GM21529 (cell line): ENCODE measurements around the gene HOXD3.

Source experiments
- ATAC-seq: cut with Tn5 transposase; IDR thresholded peaks from one replicate; pipeline ENCODE4 v1.9.1; 2021; ENCODE audit not compliant: unreplicated experiment

HOXD3 gene

GRCh38 chr2:176161825-176162626, 4.9 kb downstream of the HOXD3 start:
- ATAC-seq = no peak

GRCh38 chr2:176162911-176163671, 6.0 kb downstream of the HOXD3 start:
- no peak for ATAC-seq

DNA sequence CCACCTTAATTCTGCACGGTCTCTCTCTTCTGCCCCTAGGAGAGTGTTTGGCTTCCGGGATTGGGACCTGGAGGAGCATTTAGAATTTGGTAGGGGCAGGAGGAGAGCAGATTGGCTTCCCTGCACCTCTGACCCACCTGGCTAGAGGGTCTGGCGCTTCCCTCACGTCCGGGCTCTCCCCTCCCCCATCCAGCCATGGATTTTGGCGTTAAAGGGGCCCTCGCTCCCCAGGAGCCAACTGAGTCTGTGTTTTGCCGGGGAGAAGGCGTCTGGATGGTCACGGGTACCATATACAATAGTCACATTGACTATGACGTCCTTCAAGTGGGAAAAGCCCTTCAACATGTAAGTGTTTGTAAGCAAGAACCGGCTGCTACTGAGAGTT, 6.6 kb downstream of the HOXD3 start:
- ATAC-seq = no peak

GRCh38 chr2:176164201-176164600, 7.1 kb downstream of the HOXD3 start:
- ATAC-seq = no peak

GRCh38 chr2:176164611-176165369, 7.7 kb downstream of the HOXD3 start:
- no peak for ATAC-seq

DNA sequence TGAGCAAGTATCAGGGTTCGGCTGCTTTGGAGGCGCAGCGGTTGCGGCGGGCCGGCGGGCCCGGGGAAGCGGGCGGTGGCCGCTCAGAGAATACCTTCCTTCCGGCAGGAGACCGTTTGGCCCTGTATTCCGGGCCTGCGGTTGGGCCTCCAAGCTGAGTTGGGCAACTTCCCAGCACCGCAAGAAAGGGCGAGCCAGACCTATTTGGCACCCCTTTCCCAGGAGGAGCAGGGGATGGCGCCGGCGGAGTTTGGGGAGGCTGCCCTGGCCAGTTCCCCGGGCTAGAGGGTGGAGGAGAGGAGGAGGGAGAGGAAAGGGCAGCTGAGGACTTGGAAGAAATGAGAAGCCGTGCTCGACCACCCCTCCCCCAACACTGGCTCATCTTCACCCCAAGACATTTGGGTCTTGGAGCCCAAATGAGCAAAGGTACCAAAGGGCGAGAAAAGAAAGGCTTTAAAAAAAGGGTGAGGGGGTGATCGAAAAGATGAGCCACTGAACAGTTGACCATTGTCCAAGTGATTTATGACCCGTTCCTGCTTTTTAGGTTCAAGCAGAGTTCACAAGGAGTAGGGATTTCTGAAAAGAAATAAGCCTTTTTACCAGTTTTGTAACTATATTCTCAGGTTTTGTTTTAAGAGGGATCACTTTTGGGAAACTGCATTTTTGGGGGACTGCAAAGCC, 8.4 kb downstream of the HOXD3 start:
- ATAC-seq = no peak

DNA sequence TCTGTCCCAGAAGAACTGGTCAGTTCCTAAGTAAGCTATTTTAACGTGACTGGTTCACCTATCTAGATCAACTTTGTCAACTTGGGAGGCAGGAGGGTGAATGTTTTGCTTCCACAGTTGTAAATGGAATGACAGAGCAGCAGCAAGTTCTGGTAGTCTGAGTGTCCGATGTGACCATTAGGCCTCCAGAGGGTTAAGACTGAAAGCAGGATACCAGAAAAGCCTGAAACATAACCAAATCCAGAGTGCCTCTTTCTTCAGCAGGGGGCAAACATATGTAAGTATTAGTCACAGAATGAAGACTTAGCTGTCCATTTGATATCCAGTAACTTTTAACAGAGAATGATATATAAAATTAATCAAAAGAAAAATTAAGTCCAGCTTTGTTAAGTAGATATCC, 9.2 kb downstream of the HOXD3 start:
- no peak for ATAC-seq

DNA sequence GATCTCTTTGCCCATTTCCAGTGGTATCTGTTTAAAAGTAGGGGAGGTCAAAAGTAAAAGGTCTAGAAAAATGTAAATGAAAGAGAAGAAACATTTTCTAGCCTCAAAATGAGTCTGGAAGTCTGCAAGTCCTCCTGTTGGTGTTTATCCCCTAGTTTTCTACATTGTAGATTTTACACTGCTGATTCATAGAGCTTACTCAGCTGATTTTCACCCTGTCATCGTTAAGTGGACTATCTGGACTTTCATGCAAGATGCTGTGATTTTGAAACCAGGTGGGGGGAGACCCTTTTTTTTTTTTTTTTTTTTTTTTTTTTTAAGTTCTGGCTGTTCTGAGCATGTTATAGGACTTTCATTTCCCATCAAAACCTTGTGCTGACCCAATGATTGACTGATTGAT, 10.3 kb downstream of the HOXD3 start:
- no peak for ATAC-seq

- no peak for ATAC-seq
These were observed 12.1 kb downstream of the HOXD3 start for GRCh38 chr2:176169181-176169580.

DNA sequence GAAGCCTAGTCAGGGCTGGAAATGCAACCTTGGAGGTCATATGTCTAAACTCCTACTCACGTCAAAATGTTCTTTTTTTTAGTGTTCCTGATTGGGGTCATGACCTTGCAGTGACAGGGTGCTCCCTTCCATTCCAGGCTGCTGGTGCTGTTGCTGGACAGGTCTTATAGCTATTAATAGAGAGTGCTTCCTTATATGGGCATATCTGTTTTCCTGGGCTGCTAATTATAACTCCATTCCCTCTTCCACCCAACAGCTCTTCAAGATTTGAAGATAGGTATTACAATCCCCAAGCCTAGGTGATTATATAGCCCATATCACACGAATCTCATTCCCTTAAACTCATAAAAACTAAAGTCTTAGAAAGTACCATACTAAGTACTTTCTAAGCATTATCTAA, 12.6 kb downstream of the HOXD3 start:
- no peak for ATAC-seq

DNA sequence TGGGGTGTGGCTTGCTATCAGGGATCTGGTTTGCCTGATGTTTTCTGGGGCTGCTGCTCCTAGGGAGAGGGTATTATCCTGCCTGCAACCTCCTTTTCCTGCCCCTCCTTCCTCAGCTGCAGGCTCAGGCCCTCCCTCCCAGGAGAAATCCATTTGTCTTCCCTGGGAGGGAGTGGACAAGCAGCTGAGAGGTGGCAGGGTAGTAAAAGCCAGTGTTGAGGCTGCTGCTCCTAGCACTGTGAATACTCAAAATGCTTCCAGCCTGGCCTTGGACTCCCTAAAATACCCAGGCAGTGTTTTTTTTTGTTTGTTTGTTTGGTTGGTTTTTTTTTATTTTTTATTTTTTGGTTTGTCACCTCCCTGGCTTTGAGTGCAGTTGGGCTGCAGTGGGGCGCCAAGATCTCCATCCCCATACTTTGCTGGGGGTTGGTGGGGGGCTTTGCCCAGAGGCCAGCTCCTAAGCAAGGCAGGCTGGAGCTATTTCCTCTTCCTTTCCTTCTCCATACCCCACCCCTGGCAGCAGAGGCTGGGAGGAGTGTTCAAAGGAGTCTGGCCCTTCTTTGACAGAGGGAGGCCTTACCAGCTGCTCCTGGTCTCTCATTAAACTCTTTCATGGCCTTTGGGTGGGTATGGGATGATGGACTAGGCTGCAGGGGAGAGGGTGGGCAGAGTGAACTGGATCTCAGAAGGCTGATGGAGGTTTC, 13.6 kb downstream of the HOXD3 start:
- no peak for ATAC-seq

GRCh38 chr2:176171351-176172006, 14.4 kb downstream of the HOXD3 start:
- ATAC-seq = no peak

- no peak for ATAC-seq
These were observed 15.1 kb downstream of the HOXD3 start for GRCh38 chr2:176172007-176172894.

DNA sequence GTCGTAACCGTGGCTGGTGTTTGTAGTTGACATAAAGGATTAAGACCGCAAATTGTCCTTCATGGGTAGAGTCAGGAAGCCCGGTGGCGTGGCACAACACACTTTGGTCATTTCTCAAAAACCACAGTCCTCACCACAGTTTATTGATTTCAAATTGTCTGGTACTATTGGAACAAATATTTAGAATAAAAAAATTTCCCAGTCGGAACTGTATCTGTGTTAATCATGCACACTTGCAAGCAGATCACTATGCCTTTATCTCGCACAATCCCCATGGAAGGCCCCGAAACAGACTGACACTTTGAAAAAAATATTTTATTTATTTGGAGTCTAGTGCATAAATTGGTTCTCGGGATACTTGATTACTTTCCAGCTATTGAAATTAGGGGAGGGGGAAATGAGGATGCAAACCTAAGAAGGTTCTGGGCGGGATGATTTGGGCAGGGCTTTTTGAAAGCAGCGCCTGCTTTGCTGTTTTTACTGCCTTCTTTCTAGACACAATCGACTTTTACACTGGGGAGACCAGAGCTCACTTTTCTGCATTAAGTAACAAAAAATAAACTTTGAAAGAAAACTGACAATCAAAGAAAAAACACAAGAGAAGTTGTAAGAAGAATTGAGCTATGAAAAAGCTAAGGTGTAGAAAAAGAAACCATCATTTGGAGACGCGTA, 15.9 kb downstream of the HOXD3 start:
- no peak for ATAC-seq

GRCh38 chr2:176173567-176174381, 16.7 kb downstream of the HOXD3 start:
- no peak for ATAC-seq

- no peak for ATAC-seq
These were observed 17.3 kb downstream of the HOXD3 start for GRCh38 chr2:176174382-176174823.
